Endothelial cell of umbilical vein (primary cell): Measurements from ENCODE around the gene SPAG16. TPM values are rescaled to one million over a fixed set of nuclear protein-coding genes. Genes with fewer than 3 reads are reported as not detected.

Experiments used
- BruUV-seq: library from RNA; stranded (reverse); fragments of 400-500 nt; replicated peaks from 2 replicates; lab custom pipeline; 2021; lab: Mats Ljungman, UMichigan
- CTCF ChIA-PET: fragments of 300-600, 350-600 bp; sonication (Branson Sonifier 250); formaldehyde crosslinking; loops from one replicate; lab custom pipeline; 2021; ENCODE audit warnings: antibody characterized with exemption, inconsistent platforms; lab: Charles Lee
- POLR2A ChIA-PET: fragments of 300-600, 350-600 bp; sonication (Branson Sonifier 250); formaldehyde crosslinking; loops from one replicate; lab custom pipeline; 2021; ENCODE audit warnings: antibody characterized with exemption, inconsistent platforms; lab: Charles Lee
- DNase-seq: peaks from one replicate; pipeline ENCODE4 v3.0.0-alpha.2; 2011; ENCODE audit warnings: low read depth, low spot score
- FAIRE-seq: peaks from 2 replicates; lab custom pipeline; 2011; peaks lifted over from hg19 to GRCh38; lab: Jason Lieb, UNC
- H2AFZ ChIP-seq: 2 replicates; pipeline ENCODE4 v1.6.0; 2012; ENCODE audit warnings: low read depth, low read length, control low read depth, inconsistent platforms
- H3K27ac ChIP-seq: 2 replicates; pipeline ENCODE4 v1.5.1; 2011; ENCODE audit warnings: low read depth, mild to moderate bottlenecking, control low read depth, low read length, moderate library complexity; ENCODE audit not compliant: insufficient read depth
- H3K27me3 ChIP-seq, 2 experiments: 2 replicates each; pipeline versions ENCODE4 v1.6.0 to v1.6.1; 2011; ENCODE audit warnings: low read length in 2 of 2, mixed read lengths in 1 of 2; ENCODE audit not compliant: control insufficient read depth in 2 of 2, insufficient read depth in 2 of 2
- H3K36me3 ChIP-seq, 2 experiments: 2 replicates in 1 of 2; 3 replicates in 1 of 2; pipeline ENCODE4 v1.5.1; 2011; ENCODE audit warnings: low read length in 2 of 2, mild to moderate bottlenecking in 1 of 2, moderate library complexity in 1 of 2; ENCODE audit not compliant: control insufficient read depth in 2 of 2, insufficient read depth in 2 of 2; ENCODE audit errors: extremely low read depth in 1 of 2
- H3K4me1 ChIP-seq: 3 replicates; pipeline ENCODE4 v1.5.1; 2011; ENCODE audit warnings: mild to moderate bottlenecking, low read length; ENCODE audit not compliant: control insufficient read depth, insufficient read depth; ENCODE audit errors: extremely low read depth
- H3K4me2 ChIP-seq: 2 replicates; pipeline ENCODE4 v1.6.1; 2011; ENCODE audit warnings: low read length, control low read depth, mixed read lengths; ENCODE audit not compliant: insufficient read depth
- H3K4me3 ChIP-seq, 3 experiments: fragments of 200-600 bp in 1 of 3; sonication (generic), shearing (Covaris generic) in 1 of 3; replicated peaks in 1 of 3; 2 replicates each; pipeline ENCODE4 v1.5.1; 2011 to 2016; ENCODE audit warnings: control low read depth in 3 of 3, low read length in 3 of 3, mild to moderate bottlenecking in 2 of 3, inconsistent platforms in 1 of 3, low read depth in 1 of 3, moderate library complexity in 1 of 3; ENCODE audit not compliant: insufficient read depth in 1 of 3
- H3K79me2 ChIP-seq: 2 replicates; pipeline ENCODE4 v1.6.0; 2012; ENCODE audit warnings: low read length, inconsistent platforms; ENCODE audit not compliant: control insufficient read depth, insufficient read depth
- H3K9ac ChIP-seq: replicated peaks from 2 replicates; pipeline ENCODE3; 2011; ENCODE audit warnings: low read length, control low read depth; ENCODE audit not compliant: insufficient read depth; ENCODE audit errors: extremely low read depth
- H3K9me1 ChIP-seq: replicated peaks from 3 replicates; pipeline ENCODE4 v1.6.0; 2011; ENCODE audit warnings: mild to moderate bottlenecking, low read length; ENCODE audit not compliant: control insufficient read depth, insufficient read depth; ENCODE audit errors: extremely low read depth
- H3K9me3 ChIP-seq: replicated peaks from 2 replicates; pipeline ENCODE4 v1.5.1; 2012; ENCODE audit warnings: low read length, inconsistent platforms; ENCODE audit not compliant: control insufficient read depth, insufficient read depth
- H4K20me1 ChIP-seq: replicated peaks from 2 replicates; pipeline ENCODE3; 2011; ENCODE audit warnings: mild to moderate bottlenecking, low read length; ENCODE audit not compliant: control insufficient read depth, insufficient read depth; ENCODE audit errors: extremely low read depth
- EZH2 ChIP-seq: IDR thresholded peaks from 2 replicates; pipeline ENCODE4 v1.6.1; 2012; ENCODE audit warnings: borderline replicate concordance, low read depth, mild to moderate bottlenecking, moderate library complexity, low read length, inconsistent platforms; ENCODE audit not compliant: severe bottlenecking
- FOS ChIP-seq: IDR thresholded peaks from 2 replicates; pipeline ENCODE4 v1.6.1; 2011; ENCODE audit warnings: mild to moderate bottlenecking, low read length, moderate library complexity, borderline replicate concordance; ENCODE audit not compliant: insufficient read depth
- GATA2 ChIP-seq: IDR thresholded peaks from 2 replicates; pipeline ENCODE4 v1.7.0; 2011; ENCODE audit warnings: low read depth, mild to moderate bottlenecking, moderate library complexity, mixed read lengths, low read length; ENCODE audit not compliant: insufficient read length, insufficient read depth
- JUN ChIP-seq: IDR thresholded peaks from 2 replicates; pipeline ENCODE4 v1.6.1; 2011; ENCODE audit warnings: borderline replicate concordance, low read depth; ENCODE audit not compliant: insufficient read length, insufficient read depth
- MYC ChIP-seq: IDR thresholded peaks from one replicate; pipeline ENCODE4 v1.6.1; 2011; ENCODE audit warnings: mild to moderate bottlenecking, low read depth, low read length
- POLR2A ChIP-seq: IDR thresholded peaks from 2 replicates; pipeline ENCODE4 v1.6.1; 2012; ENCODE audit warnings: low read depth, mild to moderate bottlenecking, control low read depth, low read length
- POLR2AphosphoS5 ChIP-seq: IDR thresholded peaks from 2 replicates; pipeline ENCODE4 v1.6.1; 2012; ENCODE audit warnings: low read depth, mild to moderate bottlenecking, control low read depth, low read length, moderate library complexity; ENCODE audit not compliant: insufficient read depth
- dilution Hi-C: fragments of 300-500 bp; cut with MboI; formaldehyde crosslinking; loops from one replicate; pipeline ENCODE4 v1.15.0; 2019; ENCODE audit warnings: low sequenced_read_pairs; ENCODE audit not compliant: extremely low pct_ligation_motif_present
- intact Hi-C: fragments of 100-400 bp; cut with micrococcal nuclease; formaldehyde crosslinking; loops from one replicate; pipeline ENCODE4 v1.10.0; 2022
- polyA plus RNA-seq, 4 experiments: library from polyadenylated mRNA; depleted of rRNA in 3 of 4; stranded (reverse) in 3 of 4; unstranded in 1 of 4; fragments of >200 nt; gene quantifications; 2 replicates each; pipeline versions ENCODE4 v1.2.1 to v1.2.3, GENCODE V29; 2011 to 2012; ENCODE audit warnings: missing spikeins in 1 of 4
- total RNA-seq: library from RNA; stranded (reverse); gene quantifications from 2 replicates; pipeline ENCODE4 v1.2.3, GENCODE V29; 2021
- TF ChIP-seq, protein P1 (sequence below), 2 donors: IDR thresholded peaks; 1 replicate in 1 of 2; 2 replicates in 1 of 2; pipeline ENCODE4 v1.5.1; 2011; ENCODE audit warnings: low read length in 2 of 2, mild to moderate bottlenecking in 2 of 2, moderate library complexity in 2 of 2, control low read depth in 1 of 2, inconsistent platforms in 1 of 2, low read depth in 1 of 2; ENCODE audit not compliant: insufficient read depth in 1 of 2; ENCODE audit errors: extremely low read depth in 1 of 2
- TF ChIP-seq, protein P2 (sequence below): IDR thresholded peaks from 2 replicates; pipeline ENCODE4 v1.6.1; 2011; ENCODE audit not compliant: insufficient read depth, insufficient read length

SPAG16 gene
- total and polyA plus RNA-seq, 2 donors (not counting 3 experiments of a cell fraction or from before 2014, with no cell fraction given): 4.0 to 7.7 TPM

DNA sequence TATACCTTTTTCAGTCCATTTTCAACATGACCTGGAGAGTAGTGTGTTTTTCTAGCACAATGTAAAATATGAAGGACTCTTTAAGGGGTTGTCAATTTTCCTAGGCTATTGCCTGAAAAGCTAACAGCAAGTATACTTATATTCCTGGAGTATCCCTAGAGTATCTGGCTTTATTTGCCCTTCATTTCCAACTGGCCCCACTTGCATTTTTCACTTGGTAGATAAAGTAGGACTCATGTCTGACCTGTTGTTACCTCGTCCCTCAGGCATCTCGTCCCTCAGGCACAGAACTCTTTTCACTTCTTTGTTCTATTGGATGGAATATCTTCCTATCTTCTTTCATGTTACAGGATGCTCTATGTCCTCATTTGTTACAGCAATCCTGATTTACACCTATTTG, 69.2 kb downstream of the SPAG16 start:
- H3K9me1 ChIP-seq: no peaks in the 10 kb centered on the region
- no TSS peak for BruUV-seq
- H3K27me3 ChIP-seq: no peaks in the 10 kb centered on the region
- no peak overlapping the region for H3K4me2 ChIP-seq
- no peaks in the 10 kb centered on the region for H3K9me3 ChIP-seq
- no peak overlapping the region for H2AFZ ChIP-seq
- dilution Hi-C loops (no loop called here), intact Hi-C loops (no loop called here)
- H3K9ac ChIP-seq: no peak overlapping the region
- ChIA-PET CTCF (no interaction called here), POLR2A (no interaction called here)
- H4K20me1 ChIP-seq: no peaks in the 10 kb centered on the region
- no peak overlapping the region for H3K4me3 ChIP-seq
- TF ChIP-seq FOS (no peak), POLR2A (no peak), GATA2 (no peak), JUN (no peak), POLR2AphosphoS5 (no peak), MYC (no peak), EZH2 (no peak)
- TF ChIP-seq, protein P1, sequence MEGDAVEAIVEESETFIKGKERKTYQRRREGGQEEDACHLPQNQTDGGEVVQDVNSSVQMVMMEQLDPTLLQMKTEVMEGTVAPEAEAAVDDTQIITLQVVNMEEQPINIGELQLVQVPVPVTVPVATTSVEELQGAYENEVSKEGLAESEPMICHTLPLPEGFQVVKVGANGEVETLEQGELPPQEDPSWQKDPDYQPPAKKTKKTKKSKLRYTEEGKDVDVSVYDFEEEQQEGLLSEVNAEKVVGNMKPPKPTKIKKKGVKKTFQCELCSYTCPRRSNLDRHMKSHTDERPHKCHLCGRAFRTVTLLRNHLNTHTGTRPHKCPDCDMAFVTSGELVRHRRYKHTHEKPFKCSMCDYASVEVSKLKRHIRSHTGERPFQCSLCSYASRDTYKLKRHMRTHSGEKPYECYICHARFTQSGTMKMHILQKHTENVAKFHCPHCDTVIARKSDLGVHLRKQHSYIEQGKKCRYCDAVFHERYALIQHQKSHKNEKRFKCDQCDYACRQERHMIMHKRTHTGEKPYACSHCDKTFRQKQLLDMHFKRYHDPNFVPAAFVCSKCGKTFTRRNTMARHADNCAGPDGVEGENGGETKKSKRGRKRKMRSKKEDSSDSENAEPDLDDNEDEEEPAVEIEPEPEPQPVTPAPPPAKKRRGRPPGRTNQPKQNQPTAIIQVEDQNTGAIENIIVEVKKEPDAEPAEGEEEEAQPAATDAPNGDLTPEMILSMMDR (IDR thresholded peaks at IDR 0.05; ENCODE audit: extremely low read depth in 1 of 2, insufficient read depth in 1 of 2, low read depth in 1 of 2, low read length in 2 of 2): no peak
- TF ChIP-seq, protein P2, sequence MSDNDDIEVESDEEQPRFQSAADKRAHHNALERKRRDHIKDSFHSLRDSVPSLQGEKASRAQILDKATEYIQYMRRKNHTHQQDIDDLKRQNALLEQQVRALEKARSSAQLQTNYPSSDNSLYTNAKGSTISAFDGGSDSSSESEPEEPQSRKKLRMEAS: no peak
- H3K4me1 ChIP-seq: no peaks in the 10 kb centered on the region
- no peak for DNase-seq
- no peaks in the 10 kb centered on the region for H3K79me2 ChIP-seq
- no peak overlapping the region for H3K27ac ChIP-seq
- no peaks in the 10 kb centered on the region for H3K36me3 ChIP-seq
- FAIRE-seq: no peak
